Forelimb muscle (tissue), 1 donor: ENCODE measurements around the gene MICAL3. TPM values are rescaled to one million over a fixed set of nuclear protein-coding genes. Genes with fewer than 3 reads are reported as not detected.

Experiments
- polyA plus RNA-seq: library from polyadenylated mRNA; unstranded; fragments of 120-200 nt; gene quantifications from one replicate; pipeline ENCODE4 v1.2.1, GENCODE V29; 2013; ENCODE audit not compliant: insufficient read length

The MICAL3 gene
- polyA plus RNA-seq, 1 donor = 39.7 TPM

Other genes starting within 250 kb of the MICAL3 start
- gene PEX26, start 53.4 kb upstream of the MICAL3 start, polyA plus RNA-seq = 14.7 TPM
- gene TUBA8, start 86.2 kb upstream of the MICAL3 start, polyA plus RNA-seq = 25.1 TPM
- gene USP18, start 125.6 kb upstream of the MICAL3 start, polyA plus RNA-seq = 10.6 TPM